ENCODE measurements around the gene IFNA8. TPM values are rescaled to one million over a fixed set of nuclear protein-coding genes. Genes with fewer than 3 reads are reported as not detected.

Gene IFNA8
- total RNA-seq, 4 donors from 2014 or later: not detected

GRCh38 chr9:21404146-21404545 lies 4.8 kb upstream of the IFNA8 start:
- Histone ChIP-seq H3K9me3 (no peaks in the 10 kb centered on the region), H3K36me3 (no peaks in the 10 kb centered on the region), H3K27ac (no peak overlapping the region), H3K4me1 (peaks cover 4 to 9% of the 10 kb centered on the region in 2 donors), H3K4me3 (no peak overlapping the region), H3K27me3 (peaks cover 11 to 13% (median 11%) of the 10 kb centered on the region in 3 donors)
- TF ChIP-seq POLR2A (IDR thresholded peaks at IDR 0.05) (no peak), CTCF (IDR thresholded peaks at IDR 0.05 in 4 of 5, conservative IDR thresholded peaks at IDR 0.05 in 1 of 5) (no peak)
- ATAC-seq (no peak), DNase-seq (no peak)
- intact Hi-C loops (cut with DNase I; ENCODE audit: low total_unique reads) (no loop called here), in situ Hi-C loops (cut with MboI; ENCODE audit: low sequenced_read_pairs in 4 of 4) (no loop called here)

GRCh38 chr9:21412107-21412506 lies 3.2 kb downstream of the IFNA8 start:
- DNase-seq (no peak), ATAC-seq (no peak)
- H3K27me3 ChIP-seq: no peaks in the 10 kb centered on the region
- intact Hi-C loops (cut with DNase I; ENCODE audit: low total_unique reads): no loop called here
- H3K4me3 ChIP-seq: no peak overlapping the region
- TF ChIP-seq CTCF (IDR thresholded peaks at IDR 0.05 in 4 of 5, conservative IDR thresholded peaks at IDR 0.05 in 1 of 5) (no peak), POLR2A (IDR thresholded peaks at IDR 0.05) (no peak)
- H3K36me3 ChIP-seq: no peaks in the 10 kb centered on the region
- in situ Hi-C loops (cut with MboI; ENCODE audit: low sequenced_read_pairs in 4 of 4): no loop called here
- H3K27ac ChIP-seq: no peak overlapping the region
- H3K4me1 ChIP-seq: no peaks in the 10 kb centered on the region
- no peaks in the 10 kb centered on the region for H3K9me3 ChIP-seq

GRCh38 chr9:21413151-21413550 lies 4.2 kb downstream of the IFNA8 start:
- TF ChIP-seq POLR2A (IDR thresholded peaks at IDR 0.05) (no peak), CTCF (IDR thresholded peaks at IDR 0.05 in 4 of 5, conservative IDR thresholded peaks at IDR 0.05 in 1 of 5) (no peak)
- Histone ChIP-seq H3K9me3 (no peaks in the 10 kb centered on the region), H3K27ac (no peak overlapping the region), H3K36me3 (no peaks in the 10 kb centered on the region), H3K4me1 (no peaks in the 10 kb centered on the region), H3K4me3 (no peak overlapping the region), H3K27me3 (no peaks in the 10 kb centered on the region)
- ATAC-seq (no peak), DNase-seq (no peak)
- in situ Hi-C loops (cut with MboI; ENCODE audit: low sequenced_read_pairs in 4 of 4): no loop called here
- intact Hi-C loops (cut with DNase I; ENCODE audit: low total_unique reads): no loop called here

GRCh38 chr9:21413624-21414023 lies 4.7 kb downstream of the IFNA8 start:
- no peaks in the 10 kb centered on the region for H3K4me1 ChIP-seq
- in situ Hi-C loops (cut with MboI; ENCODE audit: low sequenced_read_pairs in 4 of 4): no loop called here

More at GRCh38 chr9:21413624-21414023, 4.7 kb downstream of the IFNA8 start:
- no peak overlapping the region for H3K27ac ChIP-seq
- intact Hi-C loops (cut with DNase I; ENCODE audit: low total_unique reads): no loop called here
- DNase-seq (no peak), ATAC-seq (no peak)
- no peaks in the 10 kb centered on the region for H3K36me3 ChIP-seq
- H3K27me3 ChIP-seq: no peaks in the 10 kb centered on the region
- H3K9me3 ChIP-seq: no peaks in the 10 kb centered on the region
- no peak overlapping the region for H3K4me3 ChIP-seq
- TF ChIP-seq CTCF (IDR thresholded peaks at IDR 0.05 in 4 of 5, conservative IDR thresholded peaks at IDR 0.05 in 1 of 5): no peak

Measured in gastrocnemius medialis (tissue), 4 donors.